Measurements from ENCODE around the gene CLIC1. TPM values are rescaled to one million over a fixed set of nuclear protein-coding genes. Genes with fewer than 3 reads are reported as not detected.

Gene CLIC1
- total RNA-seq, 3 donors from 2014 or later = 266 to 325 (median 318) TPM

- Histone ChIP-seq H3K27ac (peak within 1 kb of the TSS in 1 of 2 donors; percentile 45), H3K9me3 (no peaks in the 10 kb centered on the region), H3K36me3 (no peaks in the 10 kb centered on the region), H3K4me1 (peaks cover 3 to 6% of the 10 kb centered on the region in 2 donors), H3K27me3 (no peaks in the 10 kb centered on the region), H3K4me3 (no peak within 1 kb of the TSS)
- TF ChIP-seq POLR2AphosphoS5 (IDR thresholded peaks at IDR 0.05) = no peak
- no peak for TF ChIP-seq POLR2A (IDR thresholded peaks at IDR 0.05)
- intact Hi-C loops (cut with DNase I; ENCODE audit: low total_unique reads) = no loop called here
- no peak for DNase-seq (ENCODE audit: low spot score in 2 of 2)
Observed at GRCh38 chr6:31721351-31722020, 14.8 kb downstream of the CLIC1 start, which contains the start of gene LY6G6C. Gene LY6G6C, minus strand, starts transcription at chr6:31721746. Its CDS starts 67 bp downstream, at chr6:31721679.

DNA sequence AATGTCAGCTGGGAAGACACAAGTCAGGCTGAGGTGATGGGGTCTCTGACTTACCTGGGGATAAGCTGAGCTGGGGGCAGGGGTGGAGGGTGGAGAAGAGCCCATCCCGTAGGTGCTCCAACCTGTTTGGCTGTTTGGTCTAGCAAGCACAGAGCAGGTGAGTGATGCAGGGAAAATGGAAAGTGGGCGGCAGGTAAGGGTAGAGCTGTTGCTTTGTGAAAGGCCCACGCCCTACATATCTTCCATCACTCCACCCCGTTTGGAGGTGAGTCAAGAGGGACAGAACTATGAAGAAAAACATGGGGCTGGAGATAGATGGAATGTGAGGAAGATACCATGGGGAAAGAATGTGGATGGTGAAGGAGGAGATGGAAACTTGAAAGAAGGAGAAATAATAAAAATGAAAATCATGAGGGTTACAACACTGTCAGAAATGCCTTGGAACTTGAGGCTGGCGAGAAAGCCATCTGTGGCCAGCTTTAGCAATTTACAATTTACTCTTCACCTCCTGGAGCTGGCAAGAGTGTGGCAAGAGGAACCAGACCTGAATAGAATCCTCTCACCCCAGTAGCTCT is 16.0 kb downstream of the CLIC1 start:
- Histone ChIP-seq H3K4me1 (peaks cover 3 to 6% of the 10 kb centered on the region in 2 donors), H3K4me3 (no peak overlapping the region)

GRCh38 chr6:31719001-31719400 is 17.3 kb downstream of the CLIC1 start:
- no peak for TF ChIP-seq POLR2A (IDR thresholded peaks at IDR 0.05)
- no peak for TF ChIP-seq POLR2AphosphoS5 (IDR thresholded peaks at IDR 0.05)
- TF ChIP-seq CTCF (IDR thresholded peaks at IDR 0.05) = no peak
- peak overlapping the region; percentile 87 to 88 for H3K27ac ChIP-seq
- intact Hi-C loops (cut with DNase I; ENCODE audit: low total_unique reads) = no loop called here
- peaks cover 3 to 6% of the 10 kb centered on the region in 2 donors for H3K4me1 ChIP-seq
- no peaks in the 10 kb centered on the region for H3K9me3 ChIP-seq
- no peaks in the 10 kb centered on the region for H3K36me3 ChIP-seq
- no peak for DNase-seq (ENCODE audit: low spot score in 2 of 2)
- no peak overlapping the region for H3K4me3 ChIP-seq
- no peaks in the 10 kb centered on the region for H3K27me3 ChIP-seq

More for the DNA sequence above, 16.0 kb downstream of the CLIC1 start:
- TF ChIP-seq POLR2A (IDR thresholded peaks at IDR 0.05) (no peak), POLR2AphosphoS5 (IDR thresholded peaks at IDR 0.05) (no peak), CTCF (IDR thresholded peaks at IDR 0.05) (no peak)
- H3K36me3 ChIP-seq = no peaks in the 10 kb centered on the region
- peak overlapping the region; percentile 25 to 45 for H3K27ac ChIP-seq
- no peak for DNase-seq (ENCODE audit: low spot score in 2 of 2)
- intact Hi-C loops (cut with DNase I; ENCODE audit: low total_unique reads) = no loop called here
- no peaks in the 10 kb centered on the region for H3K9me3 ChIP-seq
- H3K27me3 ChIP-seq = no peaks in the 10 kb centered on the region

- peak overlapping the region; percentile 87 to 88 for H3K27ac ChIP-seq
- H3K36me3 ChIP-seq = no peaks in the 10 kb centered on the region
- peak; percentile 75 to 85 for DNase-seq (ENCODE audit: low spot score in 2 of 2)
- H3K4me1 ChIP-seq = peaks cover 3 to 6% of the 10 kb centered on the region in 2 donors
- H3K9me3 ChIP-seq = no peaks in the 10 kb centered on the region
- intact Hi-C loops (cut with DNase I; ENCODE audit: low total_unique reads) = loop anchor here (1.0 kb wide), 1 partner anchor 16 kb away; no protein-coding TSS in a partner anchor
- no peaks in the 10 kb centered on the region for H3K27me3 ChIP-seq
- TF ChIP-seq POLR2A (IDR thresholded peaks at IDR 0.05) (no peak), POLR2AphosphoS5 (IDR thresholded peaks at IDR 0.05) (peak in 2 of 3 donors; percentile 27 to 32), CTCF (IDR thresholded peaks at IDR 0.05) (no peak)
- H3K4me3 ChIP-seq = no peak overlapping the region
Observed at GRCh38 chr6:31718265-31718664, 18.1 kb downstream of the CLIC1 start.

GRCh38 chr6:31717499-31718222 is 18.7 kb downstream of the CLIC1 start:
- H3K36me3 ChIP-seq = no peaks in the 10 kb centered on the region
- H3K27ac ChIP-seq = peak overlapping the region; percentile 87 to 88
- DNase-seq (ENCODE audit: low spot score in 2 of 2) = peak; percentile 63 to 84
- H3K4me3 ChIP-seq = peak overlapping the region in 1 of 3 donors; percentile 17
- intact Hi-C loops (cut with DNase I; ENCODE audit: low total_unique reads) = loop anchor here (1.0 kb wide), 1 partner anchor 15 kb away; no protein-coding TSS in a partner anchor
- H3K27me3 ChIP-seq = no peaks in the 10 kb centered on the region
- TF ChIP-seq CTCF (IDR thresholded peaks at IDR 0.05) (peak in 1 of 3 donors; percentile 33), POLR2AphosphoS5 (IDR thresholded peaks at IDR 0.05) (peak in 1 of 3 donors; percentile 20), POLR2A (IDR thresholded peaks at IDR 0.05) (no peak)
- H3K4me1 ChIP-seq = peaks cover 3 to 6% of the 10 kb centered on the region in 2 donors
- no peaks in the 10 kb centered on the region for H3K9me3 ChIP-seq

All from breast epithelium (tissue), 4 donors.